HG03432 (cell line): Measurements from ENCODE around the gene THYN1.

Experiments used
- ATAC-seq: cut with Tn5 transposase; IDR thresholded peaks from one replicate; pipeline ENCODE4 v1.9.1; 2021; ENCODE audit warnings: mild to moderate bottlenecking, moderate library complexity; ENCODE audit not compliant: unreplicated experiment

THYN1 gene

GRCh38 chr11:134224710-134225664 lies 28.2 kb downstream of the THYN1 start:
- peak; percentile 23 for ATAC-seq

- peak; percentile 76 for ATAC-seq
These were observed 29.1 kb downstream of the THYN1 start, which contains the start of the genes NCAPD3 and VPS26B for GRCh38 chr11:134223836-134224709. Gene NCAPD3, minus strand, starts transcription at chr11:134223967. Its CDS starts 41 bp downstream, at chr11:134223926. Gene VPS26B, plus strand, starts transcription at chr11:134224671. Its CDS starts 452 bp downstream, at chr11:134225123.

- ATAC-seq: no peak
These were observed 30.0 kb downstream of the THYN1 start for GRCh38 chr11:134223121-134223520.

- ATAC-seq: no peak
These were observed 36.3 kb downstream of the THYN1 start for GRCh38 chr11:134216816-134217215.

- ATAC-seq: no peak
These were observed 37.3 kb downstream of the THYN1 start for GRCh38 chr11:134215836-134216235.

GRCh38 chr11:134207538-134208239 lies 45.5 kb downstream of the THYN1 start:
- ATAC-seq: no peak

- ATAC-seq: no peak
These were observed 47.0 kb downstream of the THYN1 start for GRCh38 chr11:134206185-134206584.

- ATAC-seq: no peak
These were observed 47.4 kb downstream of the THYN1 start for GRCh38 chr11:134205729-134206128.

- no peak for ATAC-seq
These were observed 50.5 kb downstream of the THYN1 start for GRCh38 chr11:134202661-134203060.

- no peak for ATAC-seq
These were observed 52.5 kb downstream of the THYN1 start for GRCh38 chr11:134200688-134201087.

- ATAC-seq: no peak
These were observed 53.6 kb downstream of the THYN1 start for GRCh38 chr11:134199531-134199930.
